ENCODE measurements around the gene SELENOV. TPM values are rescaled to one million over a fixed set of nuclear protein-coding genes. Genes with fewer than 3 reads are reported as not detected.

Gene SELENOV
- total RNA-seq (2022; extraction: Qiagen RNA extraction; ENCODE audit: low read depth): not detected in 5 replicates

GRCh38 chr19:39514840-39515550 lies at the start of gene SELENOV:
SELENOV (plus strand) TSS chr19:39515139; CDS start chr19:39515213, 74 bp downstream.

GRCh38 chr19:39480337-39481228 lies 34.4 kb upstream of the SELENOV start, which contains the start of gene TIMM50:
TIMM50 (plus strand) TSS chr19:39480838; CDS start chr19:39480854, 16 bp downstream.

GRCh38 chr19:39498798-39499642 lies 15.9 kb upstream of the SELENOV start, which contains the start of gene DLL3:
DLL3 (plus strand) TSS chr19:39498947; CDS start chr19:39498975, 28 bp downstream.

GRCh38 chr19:39532233-39533002 lies 17.5 kb downstream of the SELENOV start, which contains the start of gene EID2B:
EID2B (minus strand) TSS chr19:39532852; CDS start chr19:39532802, 50 bp downstream.

GRCh38 chr19:39539518-39540332 lies 24.8 kb downstream of the SELENOV start, which contains the start of gene EID2:
EID2 (minus strand) TSS chr19:39540161; CDS start chr19:39540079, 82 bp downstream.

Other genes starting within 250 kb of the SELENOV start
- not detected in 5 replicates for gene IFNL2, start 246.7 kb upstream of the SELENOV start, total RNA-seq (2022; extraction: Qiagen RNA extraction; ENCODE audit: low read depth)
- gene IFNL1, start 218.7 kb upstream of the SELENOV start, total RNA-seq (2022; extraction: Qiagen RNA extraction; ENCODE audit: low read depth): 0.15 to 0.28 TPM (median 0.27 TPM) in 3 of 5 replicates, not detected in the others
- 7.6 to 14.2 TPM (median 10.9 TPM) in 5 replicates for gene LRFN1, start 194.3 kb upstream of the SELENOV start, total RNA-seq (2022; extraction: Qiagen RNA extraction; ENCODE audit: low read depth)
- 0.24 to 0.83 TPM (median 0.45 TPM) in 5 replicates for gene GMFG, start 179.1 kb upstream of the SELENOV start, total RNA-seq (2022; extraction: Qiagen RNA extraction; ENCODE audit: low read depth)
- 124 to 189 TPM (median 173 TPM) in 5 replicates for gene SAMD4B, start 172.7 kb upstream of the SELENOV start, total RNA-seq (2022; extraction: Qiagen RNA extraction; ENCODE audit: low read depth)
- gene PAF1, start 124.0 kb upstream of the SELENOV start, total RNA-seq (2022; extraction: Qiagen RNA extraction; ENCODE audit: low read depth): 62.8 to 77.0 TPM (median 70.6 TPM) in 5 replicates
- gene MED29, start 123.8 kb upstream of the SELENOV start, total RNA-seq (2022; extraction: Qiagen RNA extraction; ENCODE audit: low read depth): 64.5 to 67.1 TPM (median 65.6 TPM) in 5 replicates
- 52.1 to 60.7 TPM (median 57.1 TPM) in 5 replicates for gene ZFP36, start 108.3 kb upstream of the SELENOV start, total RNA-seq (2022; extraction: Qiagen RNA extraction; ENCODE audit: low read depth)
- gene PLEKHG2, start 102.5 kb upstream of the SELENOV start, total RNA-seq (2022; extraction: Qiagen RNA extraction; ENCODE audit: low read depth): 38.8 to 65.0 TPM (median 54.8 TPM) in 5 replicates
- gene RPS16, start 79.2 kb upstream of the SELENOV start, total RNA-seq (2022; extraction: Qiagen RNA extraction; ENCODE audit: low read depth): 6,546 to 7,499 TPM (median 7,130 TPM) in 5 replicates
- 175 to 216 TPM (median 185 TPM) in 5 replicates for gene SUPT5H, start 69.6 kb upstream of the SELENOV start, total RNA-seq (2022; extraction: Qiagen RNA extraction; ENCODE audit: low read depth)
- gene TIMM50, start 34.3 kb upstream of the SELENOV start, total RNA-seq (2022; extraction: Qiagen RNA extraction; ENCODE audit: low read depth): 173 to 234 TPM (median 221 TPM) in 5 replicates
- gene DLL3, start 16.2 kb upstream of the SELENOV start, total RNA-seq (2022; extraction: Qiagen RNA extraction; ENCODE audit: low read depth): 4.9 to 10.9 TPM (median 10.4 TPM) in 5 replicates
- 6.4 to 12.9 TPM (median 7.5 TPM) in 5 replicates for gene EID2B, start 17.7 kb downstream of the SELENOV start, total RNA-seq (2022; extraction: Qiagen RNA extraction; ENCODE audit: low read depth)
- 35.7 to 47.6 TPM (median 43.3 TPM) in 5 replicates for gene EID2, start 25.0 kb downstream of the SELENOV start, total RNA-seq (2022; extraction: Qiagen RNA extraction; ENCODE audit: low read depth)
- gene LGALS13, start 87.4 kb downstream of the SELENOV start, total RNA-seq (2022; extraction: Qiagen RNA extraction; ENCODE audit: low read depth): not detected in 5 replicates
- gene LGALS16, start 140.8 kb downstream of the SELENOV start, total RNA-seq (2022; extraction: Qiagen RNA extraction; ENCODE audit: low read depth): not detected in 5 replicates
- gene LGALS14, start 189.3 kb downstream of the SELENOV start, total RNA-seq (2022; extraction: Qiagen RNA extraction; ENCODE audit: low read depth): not detected in 5 replicates
- not detected in 5 replicates for gene CLC, start 222.9 kb downstream of the SELENOV start, total RNA-seq (2022; extraction: Qiagen RNA extraction; ENCODE audit: low read depth)